A673 (cell line): ENCODE data around the gene TMEM205. TPM values are rescaled to one million over a fixed set of nuclear protein-coding genes. Genes with fewer than 3 reads are reported as not detected.

Experiments
- BruUV-seq: library from RNA; stranded (reverse); fragments of 400-500 nt; replicated peaks from 2 replicates; lab custom pipeline; 2021; lab: Mats Ljungman, UMichigan
- CTCF ChIA-PET: fragments of 300-600 bp; sonication (Branson Sonifier 250); formaldehyde crosslinking; loops from one replicate; lab custom pipeline; 2022; ENCODE audit warnings: antibody characterized with exemption; lab: Charles Lee
- POLR2A ChIA-PET: fragments of 300-600 bp; sonication (Branson Sonifier 250); formaldehyde crosslinking; loops from one replicate; lab custom pipeline; 2022; ENCODE audit warnings: antibody characterized with exemption; ENCODE audit not compliant: low non-redundant PET; lab: Charles Lee
- DNase-seq: peaks from one replicate; pipeline ENCODE4 v3.0.0-alpha.2; 2015; ENCODE audit warnings: low spot score
- H3K27ac ChIP-seq: fragments of 200-600 bp; sonication (generic); 2 replicates; pipeline ENCODE4 v1.5.1; 2016; ENCODE audit warnings: mixed run types, low read depth, mild to moderate bottlenecking, mixed read lengths, antibody characterized with exemption, low read length; ENCODE audit not compliant: poor library complexity, severe bottlenecking
- H3K27me3 ChIP-seq: fragments of 200-600 bp; sonication (generic); replicated peaks from 2 replicates; pipeline ENCODE4 v1.6.1; 2017; ENCODE audit warnings: mixed run types, low read depth, mild to moderate bottlenecking, mixed read lengths, antibody characterized with exemption, low read length; ENCODE audit not compliant: insufficient read depth, poor library complexity
- H3K36me3 ChIP-seq: fragments of 200-600 bp; sonication (generic); 2 replicates; pipeline ENCODE4 v1.6.1; 2016; ENCODE audit warnings: mixed run types, mild to moderate bottlenecking, mixed read lengths, antibody characterized with exemption, low read length; ENCODE audit not compliant: insufficient read depth, poor library complexity, severe bottlenecking
- H3K4me1 ChIP-seq: fragments of 200-600 bp; sonication (generic); 2 replicates; pipeline ENCODE4 v1.6.1; 2017; ENCODE audit warnings: mixed run types, mild to moderate bottlenecking, mixed read lengths, antibody characterized with exemption, low read length; ENCODE audit not compliant: insufficient read depth, poor library complexity, severe bottlenecking
- H3K4me3 ChIP-seq: fragments of 200-600 bp; sonication (generic); 2 replicates; pipeline ENCODE4 v1.5.1; 2016; ENCODE audit warnings: low read depth, mixed run types, mild to moderate bottlenecking, mixed read lengths, low read length; ENCODE audit not compliant: poor library complexity, severe bottlenecking
- H3K9me3 ChIP-seq: fragments of 200-600 bp; sonication (generic); 2 replicates; pipeline ENCODE4 v1.6.1; 2016; ENCODE audit warnings: mixed run types, low read depth, mild to moderate bottlenecking, mixed read lengths, antibody characterized with exemption, low read length; ENCODE audit not compliant: poor library complexity, severe bottlenecking
- EZH2 ChIP-seq: fragments of 200-600 bp; sonication (generic); IDR thresholded peaks from 2 replicates; pipeline ENCODE4 v1.6.1; 2017; ENCODE audit warnings: borderline replicate concordance, low read depth, mild to moderate bottlenecking, mixed read lengths, antibody characterized with exemption, low read length; ENCODE audit not compliant: poor library complexity, severe bottlenecking
- intact Hi-C: fragments of 100-400 bp; cut with micrococcal nuclease; formaldehyde crosslinking; loops from one replicate; pipeline ENCODE4 v1.10.0; 2022; ENCODE audit not compliant: unreplicated experiment
- total RNA-seq: library from RNA; stranded (reverse); gene quantifications from 2 replicates; pipeline ENCODE4 v1.2.3, GENCODE V29; 2021
- TF ChIP-seq, protein P1 (sequence below): fragments of 300-800, 200-600 bp; sonication (generic); conservative IDR thresholded peaks from 2 replicates; pipeline ENCODE4 v1.5.1; 2017; ENCODE audit warnings: low read depth, mild to moderate bottlenecking, antibody characterized with exemption, low read length, moderate library complexity, mixed read lengths

Gene TMEM205
- total RNA-seq, 1 experiment from 2014 or later, result 94.3 TPM

DNA sequence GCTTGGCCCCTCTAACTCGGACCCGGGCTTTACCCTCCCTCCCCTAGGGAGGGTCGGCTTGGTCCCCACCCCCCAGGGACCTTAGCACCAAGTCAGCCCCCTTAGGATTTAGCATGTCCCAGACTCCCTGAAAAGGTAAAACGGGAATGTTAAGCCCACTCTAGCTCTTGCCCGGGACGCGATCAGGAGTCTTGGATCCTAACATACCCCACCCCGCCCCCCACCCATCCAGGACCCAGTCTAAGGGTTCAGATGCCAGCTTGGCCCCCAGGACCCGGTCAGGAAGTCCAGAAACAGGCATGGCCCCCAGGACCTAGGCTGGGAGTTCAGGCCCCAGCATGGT, 37.6 kb upstream of the TMEM205 start:
- H3K36me3 ChIP-seq, result no peaks in the 10 kb centered on the region
- H3K4me1 ChIP-seq, result peaks cover 20% of the 10 kb centered on the region
- DNase-seq, result no peak
- peak overlapping the region; percentile 54 for H3K4me3 ChIP-seq
- BruUV-seq, result no TSS peak
- POLR2A ChIA-PET, result no interaction called here
- CTCF ChIA-PET, result interaction anchor here (1.1 to 1.6 kb wide), 2 partner anchors 57 to 98 kb away, joined by 3 to 5 read pairs; no protein-coding TSS in a partner anchor
- H3K9me3 ChIP-seq, result no peaks in the 10 kb centered on the region
- intact Hi-C loops, result loop anchor here (5.0 kb wide), 2 partner anchors 54 to 91 kb away; partner anchors contain the start of genes ODAD3 and PRKCSH
- no peaks in the 10 kb centered on the region for H3K27me3 ChIP-seq
- H3K27ac ChIP-seq, result peak overlapping the region; percentile 37
- TF ChIP-seq, protein P1, sequence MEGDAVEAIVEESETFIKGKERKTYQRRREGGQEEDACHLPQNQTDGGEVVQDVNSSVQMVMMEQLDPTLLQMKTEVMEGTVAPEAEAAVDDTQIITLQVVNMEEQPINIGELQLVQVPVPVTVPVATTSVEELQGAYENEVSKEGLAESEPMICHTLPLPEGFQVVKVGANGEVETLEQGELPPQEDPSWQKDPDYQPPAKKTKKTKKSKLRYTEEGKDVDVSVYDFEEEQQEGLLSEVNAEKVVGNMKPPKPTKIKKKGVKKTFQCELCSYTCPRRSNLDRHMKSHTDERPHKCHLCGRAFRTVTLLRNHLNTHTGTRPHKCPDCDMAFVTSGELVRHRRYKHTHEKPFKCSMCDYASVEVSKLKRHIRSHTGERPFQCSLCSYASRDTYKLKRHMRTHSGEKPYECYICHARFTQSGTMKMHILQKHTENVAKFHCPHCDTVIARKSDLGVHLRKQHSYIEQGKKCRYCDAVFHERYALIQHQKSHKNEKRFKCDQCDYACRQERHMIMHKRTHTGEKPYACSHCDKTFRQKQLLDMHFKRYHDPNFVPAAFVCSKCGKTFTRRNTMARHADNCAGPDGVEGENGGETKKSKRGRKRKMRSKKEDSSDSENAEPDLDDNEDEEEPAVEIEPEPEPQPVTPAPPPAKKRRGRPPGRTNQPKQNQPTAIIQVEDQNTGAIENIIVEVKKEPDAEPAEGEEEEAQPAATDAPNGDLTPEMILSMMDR, result no peak
- TF ChIP-seq EZH2, result no peak

DNA sequence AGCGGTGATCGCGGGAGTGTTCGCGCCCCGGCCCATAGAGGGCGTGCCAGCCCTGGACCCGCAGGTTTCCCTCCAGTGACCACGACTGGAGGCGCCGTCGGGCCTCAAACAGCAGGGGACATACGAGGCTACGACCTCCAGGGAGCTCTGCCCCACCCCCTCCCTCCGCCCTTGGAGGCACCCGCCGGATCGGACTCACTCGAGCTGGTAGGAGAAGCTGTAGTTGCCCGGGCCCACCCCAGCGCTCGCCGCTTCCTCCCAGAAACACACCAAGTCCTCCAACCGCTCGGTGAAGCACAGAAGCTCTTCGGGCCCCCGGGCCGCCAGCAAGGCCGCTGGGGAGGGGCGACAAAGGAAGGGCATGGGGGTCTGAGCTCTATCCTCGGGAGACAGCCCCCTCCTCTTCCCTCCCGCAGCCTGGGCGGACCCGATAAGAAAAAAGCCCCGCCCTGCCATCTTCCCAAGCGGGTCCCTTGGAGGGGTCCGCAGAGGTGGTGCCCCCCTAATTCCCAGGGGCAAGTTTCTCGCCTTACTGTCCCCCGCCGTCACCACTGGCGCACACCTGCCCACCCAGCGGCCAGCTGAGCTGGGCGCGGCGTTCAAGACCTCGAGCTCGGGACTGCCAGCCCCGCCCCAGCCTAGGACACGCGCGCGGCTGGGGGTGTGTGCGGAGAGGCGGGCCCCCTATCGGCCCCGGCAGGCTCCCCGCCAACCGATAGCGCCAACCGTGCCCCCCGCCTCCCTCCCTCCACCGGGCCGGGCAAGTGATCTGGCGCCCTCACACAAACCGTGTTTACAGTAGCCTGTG, 37.0 kb upstream of the TMEM205 start:
- Histone ChIP-seq H3K4me3 (peak overlapping the region; percentile 54), H3K9me3 (no peaks in the 10 kb centered on the region), H3K27ac (no peak overlapping the region), H3K4me1 (peaks cover 20% of the 10 kb centered on the region), H3K27me3 (no peaks in the 10 kb centered on the region), H3K36me3 (no peaks in the 10 kb centered on the region)
- no TSS peak for BruUV-seq
- DNase-seq, result peak; percentile 61
- CTCF ChIA-PET, result interaction anchor here (0.6 to 1.6 kb wide), 7 partner anchors 20 to 99 kb away, joined by 3 to 8 read pairs (median 5); no protein-coding TSS in a partner anchor
- TF ChIP-seq, protein P1, result peak; percentile 79
- TF ChIP-seq EZH2, result no peak
- intact Hi-C loops, result loop anchor here (5.0 kb wide), 2 partner anchors 54 to 91 kb away; partner anchors contain the start of genes ODAD3 and PRKCSH
- POLR2A ChIA-PET, result no interaction called here

DNA sequence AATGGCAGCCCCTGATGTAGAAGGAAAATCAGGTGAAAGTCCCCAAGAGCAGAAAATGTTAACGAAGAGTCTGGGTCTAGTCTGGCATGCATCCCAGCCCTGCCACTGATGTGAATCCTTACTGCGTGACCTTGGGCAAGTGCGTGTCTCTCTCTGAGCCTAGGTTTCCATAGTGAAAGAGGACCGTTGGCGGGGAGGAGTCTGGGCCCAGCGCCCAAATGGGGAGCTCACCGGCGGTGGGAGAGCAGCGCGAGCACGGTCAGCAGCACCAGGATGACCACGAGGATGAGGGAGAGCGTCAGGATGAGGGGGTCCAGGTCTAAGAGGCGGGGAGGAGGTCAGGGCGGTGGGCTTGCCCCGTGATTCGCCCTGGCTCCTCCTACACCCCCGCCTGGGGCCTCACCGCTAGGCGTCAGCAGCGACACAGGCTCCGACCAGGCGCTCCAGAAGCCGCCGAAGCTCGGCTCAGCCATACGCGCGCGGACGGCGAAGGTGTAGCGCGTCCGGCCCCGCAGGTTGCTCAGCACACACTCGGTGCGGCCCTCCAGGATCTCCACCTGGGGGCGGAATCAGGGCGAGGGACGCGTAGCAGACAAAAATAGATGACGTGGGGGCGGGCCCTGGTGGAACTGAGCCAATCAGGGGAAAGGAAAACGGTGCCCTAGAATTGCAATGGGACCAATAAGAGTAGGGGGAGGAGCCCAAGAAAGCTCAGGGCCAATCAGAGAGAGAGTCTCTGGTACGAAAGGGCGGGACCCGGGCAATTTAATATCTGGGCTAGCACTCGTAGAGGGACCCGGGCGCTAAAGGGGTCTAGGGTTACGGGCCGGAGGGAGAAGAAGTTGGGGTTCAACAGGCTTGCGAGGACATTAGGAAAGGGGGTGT, 34.8 kb upstream of the TMEM205 start:
- peak; percentile 99 for DNase-seq
- Histone ChIP-seq H3K27me3 (no peaks in the 10 kb centered on the region), H3K27ac (peak overlapping the region; percentile 34), H3K36me3 (no peaks in the 10 kb centered on the region), H3K4me3 (peak overlapping the region; percentile 53), H3K9me3 (no peaks in the 10 kb centered on the region), H3K4me1 (peaks cover 26% of the 10 kb centered on the region)
- CTCF ChIA-PET, result interaction anchor here (0.6 to 1.5 kb wide), 16 partner anchors 11 to 255 kb away, joined by 3 to 14 read pairs (median 3); partner anchors contain the start of genes CCDC159, ODAD3, PRKCSH and RAB3D
- TF ChIP-seq, protein P1, result peak; percentile 83
- no peak for TF ChIP-seq EZH2
- no TSS peak for BruUV-seq
- POLR2A ChIA-PET, result interaction anchor here (0.6 to 0.7 kb wide), 4 partner anchors 8 to 49 kb away, joined by 3 to 6 read pairs (median 4); no protein-coding TSS in a partner anchor
- intact Hi-C loops, result loop anchor here (5.0 kb wide), 2 partner anchors 56 to 89 kb away; partner anchors contain the start of genes ODAD3 and PRKCSH
